Fibroblast of lung (primary cell): ENCODE results near the gene POP4. TPM values are rescaled to one million over a fixed set of nuclear protein-coding genes. Genes with fewer than 3 reads are reported as not detected.

Source experiments
- DNase-seq, 2 donors: peaks; one replicate each; pipeline versions ENCODE4 v3.0.0 to v3.0.0-alpha.2; 2010; ENCODE audit warnings: low read depth in 2 of 2
- H2AFZ ChIP-seq: 2 replicates; pipeline ENCODE4 v1.5.1; 2012; ENCODE audit warnings: low read length, control low read depth, inconsistent platforms
- H3K27ac ChIP-seq: 2 replicates; pipeline ENCODE4 v1.5.1; 2011; ENCODE audit warnings: low read length, control low read depth; ENCODE audit not compliant: insufficient read depth
- H3K27me3 ChIP-seq: 2 replicates; pipeline ENCODE4 v1.5.1; 2011; ENCODE audit warnings: mild to moderate bottlenecking, low read length; ENCODE audit not compliant: control insufficient read depth, insufficient read depth
- H3K36me3 ChIP-seq: 2 replicates; pipeline ENCODE4 v1.5.1; 2011; ENCODE audit warnings: low read length; ENCODE audit not compliant: control insufficient read depth, insufficient read depth
- H3K4me1 ChIP-seq: 2 replicates; pipeline ENCODE4 v1.5.1; 2011; ENCODE audit warnings: low read length; ENCODE audit not compliant: control insufficient read depth, insufficient read depth; ENCODE audit errors: extremely low read depth
- H3K4me2 ChIP-seq: 2 replicates; pipeline ENCODE4 v1.5.1; 2011; ENCODE audit warnings: low read length, control low read depth; ENCODE audit not compliant: insufficient read depth; ENCODE audit errors: extremely low read depth
- H3K4me3 ChIP-seq, 4 experiments: fragments of 200-600 bp in 1 of 4; sonication (generic) in 1 of 4; replicated peaks in 1 of 4; 2 replicates each; pipeline ENCODE4 v1.5.1; 2011 to 2016; ENCODE audit warnings: low read length in 4 of 4, low read depth in 3 of 4, mild to moderate bottlenecking in 3 of 4, control low read depth in 2 of 4, inconsistent platforms in 1 of 4, mixed read lengths in 1 of 4; ENCODE audit not compliant: insufficient read depth in 1 of 4; ENCODE audit errors: control extremely low read depth in 1 of 4
- H3K79me2 ChIP-seq: 2 replicates; pipeline ENCODE4 v1.5.1; 2012; ENCODE audit warnings: mild to moderate bottlenecking, low read length, inconsistent platforms; ENCODE audit not compliant: control insufficient read depth, insufficient read depth
- H3K9ac ChIP-seq: 2 replicates; pipeline ENCODE4 v1.5.1; 2011; ENCODE audit warnings: mild to moderate bottlenecking, low read length, control low read depth; ENCODE audit not compliant: insufficient read depth
- H3K9me3 ChIP-seq: 2 replicates; pipeline ENCODE4 v1.5.1; 2012; ENCODE audit warnings: low read depth, low read length; ENCODE audit not compliant: control insufficient read depth, insufficient read depth
- H4K20me1 ChIP-seq: 2 replicates; pipeline ENCODE4 v1.5.1; 2011; ENCODE audit warnings: low read length; ENCODE audit not compliant: control insufficient read depth, insufficient read depth; ENCODE audit errors: extremely low read depth
- CTCF ChIP-seq, 2 donors: IDR thresholded peaks in 1 of 2; conservative IDR thresholded peaks in 1 of 2; 1 replicate in 1 of 2; 2 replicates in 1 of 2; pipeline ENCODE4 v1.5.1; 2011 to 2012; ENCODE audit warnings: low read length in 2 of 2, control low read depth in 1 of 2, inconsistent platforms in 1 of 2, low read depth in 1 of 2, mild to moderate bottlenecking in 1 of 2
- EZH2 ChIP-seq: IDR thresholded peaks from 2 replicates; pipeline ENCODE4 v1.5.1; 2012; ENCODE audit warnings: low read length, control low read depth, mild to moderate bottlenecking; ENCODE audit errors: missing control alignments
- polyA plus RNA-seq, 2 donors: library from polyadenylated mRNA; depleted of rRNA in 1 of 2; stranded (reverse) in 1 of 2; unstranded in 1 of 2; fragments of >200 nt; gene quantifications; 2 replicates each; pipeline ENCODE4 v1.2.1, GENCODE V29; 2011 to 2012; ENCODE audit warnings: missing spikeins in 1 of 2
- total RNA-seq: library from RNA; depleted of rRNA; stranded (reverse); fragments of >200 nt; gene quantifications from 2 replicates; pipeline ENCODE4 v1.2.1, GENCODE V29; 2014

Gene POP4
- total and polyA plus RNA-seq, 2 donors (not counting 1 experiment from before 2014, with no cell fraction given), result 77.1 to 102 TPM

- Histone ChIP-seq H3K36me3 (no peaks in the 10 kb centered on the region), H3K27ac (no peak overlapping the region), H3K9me3 (no peaks in the 10 kb centered on the region), H3K27me3 (peaks cover 2% of the 10 kb centered on the region), H3K4me3 (no peak overlapping the region), H3K4me1 (no peaks in the 10 kb centered on the region), H3K9ac (no peak overlapping the region), H3K79me2 (no peaks in the 10 kb centered on the region), H4K20me1 (no peaks in the 10 kb centered on the region), H2AFZ (no peak overlapping the region), H3K4me2 (no peak overlapping the region)
- no peak for DNase-seq
- no peak for TF ChIP-seq CTCF (conservative IDR thresholded peaks at IDR 0.05 in 1 of 2, IDR thresholded peaks at IDR 0.05 in 1 of 2; ENCODE audit: low read depth in 1 of 2, low read length in 2 of 2)
- no peak for TF ChIP-seq EZH2
Measured at GRCh38 chr19:29635963-29636362, 29.9 kb downstream of the POP4 start.

GRCh38 chr19:29636553-29637360, 30.7 kb downstream of the POP4 start:
- Histone ChIP-seq H3K9me3 (no peaks in the 10 kb centered on the region), H2AFZ (no peak overlapping the region), H3K4me3 (no peak overlapping the region), H3K36me3 (no peaks in the 10 kb centered on the region), H3K9ac (no peak overlapping the region), H4K20me1 (no peaks in the 10 kb centered on the region), H3K27ac (no peak overlapping the region), H3K4me1 (no peaks in the 10 kb centered on the region), H3K79me2 (no peaks in the 10 kb centered on the region), H3K4me2 (no peak overlapping the region), H3K27me3 (peaks cover 2% of the 10 kb centered on the region)
- TF ChIP-seq EZH2, result no peak
- no peak for DNase-seq

- H3K4me3 ChIP-seq, result no peak overlapping the region
- H4K20me1 ChIP-seq, result no peaks in the 10 kb centered on the region
- H3K36me3 ChIP-seq, result no peaks in the 10 kb centered on the region
- no peak for TF ChIP-seq EZH2
- TF ChIP-seq CTCF (conservative IDR thresholded peaks at IDR 0.05 in 1 of 2, IDR thresholded peaks at IDR 0.05 in 1 of 2; ENCODE audit: low read depth in 1 of 2, low read length in 2 of 2), result no peak
- peaks cover 2% of the 10 kb centered on the region for H3K27me3 ChIP-seq
- H3K4me2 ChIP-seq, result no peak overlapping the region
- no peaks in the 10 kb centered on the region for H3K4me1 ChIP-seq
- DNase-seq, result no peak
- H2AFZ ChIP-seq, result no peak overlapping the region
- H3K27ac ChIP-seq, result no peak overlapping the region
- H3K9ac ChIP-seq, result no peak overlapping the region
- no peaks in the 10 kb centered on the region for H3K79me2 ChIP-seq
- H3K9me3 ChIP-seq, result no peaks in the 10 kb centered on the region
Measured at GRCh38 chr19:29639086-29639485, 33.0 kb downstream of the POP4 start.
